Measurements from ENCODE around the gene GYPB. TPM values are rescaled to one million over a fixed set of nuclear protein-coding genes. Genes with fewer than 3 reads are reported as not detected.
"Not testable (repeated sequence)": the region's sequence is repeated elsewhere in the genome, so short reads cannot be mapped to it uniquely, and the experiment has no call there.

The GYPB gene
- total RNA-seq, 1 donor from 2014 or later = not detected

DNA sequence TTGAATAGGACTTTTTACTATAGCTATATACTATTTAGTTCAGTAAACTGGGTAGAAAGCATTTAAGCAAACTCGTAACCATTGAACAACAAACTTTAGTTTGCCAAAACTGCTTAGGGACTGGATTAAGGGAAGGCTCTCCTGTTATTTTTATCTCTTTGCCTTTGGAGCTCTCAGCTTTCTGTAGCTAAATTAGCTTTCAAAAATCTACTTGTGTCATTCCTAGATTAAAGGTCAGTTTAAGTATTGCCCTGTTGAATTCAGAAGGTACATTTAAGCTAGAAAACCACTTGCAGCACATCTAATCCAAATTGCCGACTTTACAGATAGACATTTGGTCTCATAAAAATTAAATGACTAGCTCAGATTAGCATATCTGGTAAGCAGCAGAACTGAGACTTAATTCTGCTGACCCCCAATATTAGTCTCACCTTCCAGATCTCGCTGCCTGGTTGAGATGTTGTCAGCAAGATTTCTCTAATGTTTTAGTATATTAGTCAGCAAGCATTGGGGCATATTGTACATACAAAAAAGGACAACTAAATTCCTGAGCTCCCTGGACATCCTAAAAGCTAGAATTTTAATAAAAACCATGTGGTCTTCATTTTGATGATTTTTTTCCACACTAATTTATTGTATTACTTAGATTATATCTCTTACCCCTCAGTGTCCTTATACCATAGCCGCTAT is 14.2 kb downstream of the GYPB start:
- not testable (repeated sequence) for H3K4me3 ChIP-seq (ENCODE audit: insufficient read depth, low read depth, low read length); FAIRE-seq; H3K27ac ChIP-seq (ENCODE audit: low read depth, low read length); H3K4me2 ChIP-seq (ENCODE audit: low read length); H3K9me3 Mint-ChIP-seq (ENCODE audit: unreplicated experiment); H3K4me1 ChIP-seq (ENCODE audit: insufficient read depth, low read length); H3K79me2 ChIP-seq (ENCODE audit: insufficient read depth, low read length); H3K9ac ChIP-seq (ENCODE audit: low read length); H3K27me3 ChIP-seq (ENCODE audit: insufficient read depth, low read length); H3K36me3 Mint-ChIP-seq (ENCODE audit: low read depth, unreplicated experiment); H4K20me1 ChIP-seq (ENCODE audit: insufficient read depth, low read length); H3K9me3 ChIP-seq (ENCODE audit: insufficient read depth, low read depth, low read length); H3K27me3 Mint-ChIP-seq (ENCODE audit: low read depth, unreplicated experiment); H3K27ac Mint-ChIP-seq (ENCODE audit: unreplicated experiment); H3K36me3 ChIP-seq (ENCODE audit: insufficient read depth, low read length); H3K4me3 Mint-ChIP-seq (ENCODE audit: unreplicated experiment); H2AFZ ChIP-seq (ENCODE audit: low read depth, low read length)
- H3K4me1 Mint-ChIP-seq (ENCODE audit: low read depth, unreplicated experiment) = peaks cover 10% of the 10 kb centered on the region
- DNase-seq (ENCODE audit: low read depth) = peak; percentile 14

- not testable (repeated sequence) for H3K27ac ChIP-seq (ENCODE audit: low read depth, low read length); H3K27ac Mint-ChIP-seq (ENCODE audit: unreplicated experiment); H3K27me3 Mint-ChIP-seq (ENCODE audit: low read depth, unreplicated experiment); H3K4me1 ChIP-seq (ENCODE audit: insufficient read depth, low read length); H3K4me3 Mint-ChIP-seq (ENCODE audit: unreplicated experiment); H3K9me3 ChIP-seq (ENCODE audit: insufficient read depth, low read depth, low read length); H3K36me3 Mint-ChIP-seq (ENCODE audit: low read depth, unreplicated experiment); H4K20me1 ChIP-seq (ENCODE audit: insufficient read depth, low read length); H3K79me2 ChIP-seq (ENCODE audit: insufficient read depth, low read length); DNase-seq (ENCODE audit: low read depth); H3K4me3 ChIP-seq (ENCODE audit: insufficient read depth, low read depth, low read length); H3K9me3 Mint-ChIP-seq (ENCODE audit: unreplicated experiment); H2AFZ ChIP-seq (ENCODE audit: low read depth, low read length); H3K27me3 ChIP-seq (ENCODE audit: insufficient read depth, low read length); H3K9ac ChIP-seq (ENCODE audit: low read length); H3K4me2 ChIP-seq (ENCODE audit: low read length); FAIRE-seq; H3K36me3 ChIP-seq (ENCODE audit: insufficient read depth, low read length)
- H3K4me1 Mint-ChIP-seq (ENCODE audit: low read depth, unreplicated experiment) = peaks cover 10% of the 10 kb centered on the region
Measured at GRCh38 chr4:144003890-144004265, 15.3 kb downstream of the GYPB start.

- H3K36me3 Mint-ChIP-seq (ENCODE audit: low read depth, unreplicated experiment) = not testable (repeated sequence)
Measured at GRCh38 chr4:144003205-144003889, 15.8 kb downstream of the GYPB start.

GRCh38 chr4:144000331-144000995 is 18.7 kb downstream of the GYPB start:
- not testable (repeated sequence) for H3K9me3 ChIP-seq (ENCODE audit: insufficient read depth, low read depth, low read length); H3K4me3 ChIP-seq (ENCODE audit: insufficient read depth, low read depth, low read length); H3K9me3 Mint-ChIP-seq (ENCODE audit: unreplicated experiment); H3K27ac Mint-ChIP-seq (ENCODE audit: unreplicated experiment); FAIRE-seq; DNase-seq (ENCODE audit: low read depth); H3K4me1 ChIP-seq (ENCODE audit: insufficient read depth, low read length); H2AFZ ChIP-seq (ENCODE audit: low read depth, low read length); H3K27me3 Mint-ChIP-seq (ENCODE audit: low read depth, unreplicated experiment); H3K27ac ChIP-seq (ENCODE audit: low read depth, low read length); H3K27me3 ChIP-seq (ENCODE audit: insufficient read depth, low read length); H3K4me1 Mint-ChIP-seq (ENCODE audit: low read depth, unreplicated experiment); H3K36me3 ChIP-seq (ENCODE audit: insufficient read depth, low read length); H3K9ac ChIP-seq (ENCODE audit: low read length); H3K4me2 ChIP-seq (ENCODE audit: low read length); H3K4me3 Mint-ChIP-seq (ENCODE audit: unreplicated experiment); H3K79me2 ChIP-seq (ENCODE audit: insufficient read depth, low read length); H4K20me1 ChIP-seq (ENCODE audit: insufficient read depth, low read length); H3K36me3 Mint-ChIP-seq (ENCODE audit: low read depth, unreplicated experiment)

More at GRCh38 chr4:144003205-144003889, 15.8 kb downstream of the GYPB start:
- not testable (repeated sequence) for H3K4me1 ChIP-seq (ENCODE audit: insufficient read depth, low read length); H4K20me1 ChIP-seq (ENCODE audit: insufficient read depth, low read length); H3K9me3 Mint-ChIP-seq (ENCODE audit: unreplicated experiment); H3K4me3 ChIP-seq (ENCODE audit: insufficient read depth, low read depth, low read length); H3K27me3 ChIP-seq (ENCODE audit: insufficient read depth, low read length); FAIRE-seq; H3K27ac Mint-ChIP-seq (ENCODE audit: unreplicated experiment); H3K9me3 ChIP-seq (ENCODE audit: insufficient read depth, low read depth, low read length); H2AFZ ChIP-seq (ENCODE audit: low read depth, low read length); H3K4me3 Mint-ChIP-seq (ENCODE audit: unreplicated experiment); H3K9ac ChIP-seq (ENCODE audit: low read length); H3K79me2 ChIP-seq (ENCODE audit: insufficient read depth, low read length); H3K27ac ChIP-seq (ENCODE audit: low read depth, low read length); H3K36me3 ChIP-seq (ENCODE audit: insufficient read depth, low read length); H3K4me2 ChIP-seq (ENCODE audit: low read length); DNase-seq (ENCODE audit: low read depth); H3K27me3 Mint-ChIP-seq (ENCODE audit: low read depth, unreplicated experiment)
- H3K4me1 Mint-ChIP-seq (ENCODE audit: low read depth, unreplicated experiment) = peaks cover 10% of the 10 kb centered on the region

- not testable (repeated sequence) for H3K4me3 ChIP-seq (ENCODE audit: insufficient read depth, low read depth, low read length); H3K9me3 ChIP-seq (ENCODE audit: insufficient read depth, low read depth, low read length); H3K79me2 ChIP-seq (ENCODE audit: insufficient read depth, low read length); DNase-seq (ENCODE audit: low read depth); H2AFZ ChIP-seq (ENCODE audit: low read depth, low read length); H4K20me1 ChIP-seq (ENCODE audit: insufficient read depth, low read length); H3K27ac ChIP-seq (ENCODE audit: low read depth, low read length); H3K27me3 ChIP-seq (ENCODE audit: insufficient read depth, low read length); H3K4me1 ChIP-seq (ENCODE audit: insufficient read depth, low read length); H3K4me1 Mint-ChIP-seq (ENCODE audit: low read depth, unreplicated experiment); FAIRE-seq; H3K9me3 Mint-ChIP-seq (ENCODE audit: unreplicated experiment); H3K4me3 Mint-ChIP-seq (ENCODE audit: unreplicated experiment); H3K4me2 ChIP-seq (ENCODE audit: low read length); H3K27ac Mint-ChIP-seq (ENCODE audit: unreplicated experiment); H3K36me3 Mint-ChIP-seq (ENCODE audit: low read depth, unreplicated experiment); H3K9ac ChIP-seq (ENCODE audit: low read length); H3K27me3 Mint-ChIP-seq (ENCODE audit: low read depth, unreplicated experiment); H3K36me3 ChIP-seq (ENCODE audit: insufficient read depth, low read length)
Measured at GRCh38 chr4:143996193-143996592, 23.0 kb downstream of the GYPB start.

- H3K36me3 Mint-ChIP-seq (ENCODE audit: low read depth, unreplicated experiment); DNase-seq (ENCODE audit: low read depth); H3K9me3 ChIP-seq (ENCODE audit: insufficient read depth, low read depth, low read length): not testable (repeated sequence)
Measured at GRCh38 chr4:143991761-143992160, 27.4 kb downstream of the GYPB start.

More at GRCh38 chr4:143991761-143992160, 27.4 kb downstream of the GYPB start:
- not testable (repeated sequence) for H3K79me2 ChIP-seq (ENCODE audit: insufficient read depth, low read length); H4K20me1 ChIP-seq (ENCODE audit: insufficient read depth, low read length); H3K27me3 ChIP-seq (ENCODE audit: insufficient read depth, low read length); H3K4me1 ChIP-seq (ENCODE audit: insufficient read depth, low read length); FAIRE-seq; H3K27me3 Mint-ChIP-seq (ENCODE audit: low read depth, unreplicated experiment); H2AFZ ChIP-seq (ENCODE audit: low read depth, low read length); H3K4me3 ChIP-seq (ENCODE audit: insufficient read depth, low read depth, low read length); H3K4me1 Mint-ChIP-seq (ENCODE audit: low read depth, unreplicated experiment); H3K27ac ChIP-seq (ENCODE audit: low read depth, low read length); H3K36me3 ChIP-seq (ENCODE audit: insufficient read depth, low read length); H3K27ac Mint-ChIP-seq (ENCODE audit: unreplicated experiment); H3K4me3 Mint-ChIP-seq (ENCODE audit: unreplicated experiment); H3K4me2 ChIP-seq (ENCODE audit: low read length); H3K9ac ChIP-seq (ENCODE audit: low read length); H3K9me3 Mint-ChIP-seq (ENCODE audit: unreplicated experiment)
